ENCODE data around the gene UPF3B. TPM values are rescaled to one million over a fixed set of nuclear protein-coding genes. Genes with fewer than 3 reads are reported as not detected.
A peak's percentile ranks its signal among the peaks of the same experiment; 100 is the strongest.

Gene UPF3B
- total and polyA plus RNA-seq, 2 donors (not counting 1 experiment from before 2014, with no cell fraction given), result 3.1 to 8.1 TPM

DNA sequence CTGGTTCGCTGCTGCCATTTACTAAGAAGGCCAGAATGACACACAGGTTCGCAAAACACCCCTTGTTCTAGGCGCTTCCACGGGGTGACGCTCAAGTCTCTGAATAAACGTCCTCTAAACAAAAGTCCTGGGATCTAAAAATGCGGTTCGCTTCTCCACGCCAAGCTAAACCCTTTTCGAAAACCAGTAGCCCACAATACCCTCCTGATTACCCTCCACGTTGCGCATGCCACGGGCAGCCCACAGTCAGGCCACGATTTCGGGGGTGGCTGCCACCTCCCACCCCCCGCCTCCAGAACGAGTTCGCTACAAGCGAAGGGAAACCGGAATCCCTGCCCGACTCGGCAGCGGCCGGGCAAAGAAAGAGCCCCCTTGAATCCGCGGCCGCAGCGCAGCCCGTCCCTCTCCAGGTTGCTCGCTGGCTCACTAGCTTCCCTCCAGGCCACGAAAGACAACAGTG is 61.8 kb downstream of the UPF3B start:
- peak overlapping the region; percentile 87 for H3K27ac ChIP-seq (ENCODE audit: insufficient read depth, low read length)
- peak; percentile 17 to 47 for DNase-seq (ENCODE audit: low read depth in 2 of 2)
- no peaks in the 10 kb centered on the region for H3K4me1 ChIP-seq (ENCODE audit: control insufficient read depth, extremely low read depth, insufficient read depth, low read length)
- H3K36me3 ChIP-seq (ENCODE audit: control insufficient read depth, insufficient read depth, low read length), result peaks cover 1% of the 10 kb centered on the region
- H3K4me3 ChIP-seq (replicated peaks in 1 of 4; ENCODE audit: control extremely low read depth in 1 of 4, insufficient read depth in 1 of 4, low read depth in 3 of 4, low read length in 4 of 4), result peak overlapping the region; percentile 68 to 95 (median 80)
- H3K79me2 ChIP-seq (ENCODE audit: control insufficient read depth, insufficient read depth, low read length), result peaks cover 43% of the 10 kb centered on the region
- TF ChIP-seq CTCF (conservative IDR thresholded peaks at IDR 0.05 in 1 of 2, IDR thresholded peaks at IDR 0.05 in 1 of 2; ENCODE audit: low read depth in 1 of 2, low read length in 2 of 2) (peak; percentile 17 to 18), EZH2 (IDR thresholded peaks at IDR 0.05; ENCODE audit: low read length, missing control alignments) (no peak)
- H3K9ac ChIP-seq (ENCODE audit: insufficient read depth, low read length), result peak overlapping the region; percentile 88
- no peak overlapping the region for H2AFZ ChIP-seq (ENCODE audit: low read length)
- peak overlapping the region; percentile 27 for H3K4me2 ChIP-seq (ENCODE audit: extremely low read depth, insufficient read depth, low read length)
- peaks cover 4% of the 10 kb centered on the region for H4K20me1 ChIP-seq (ENCODE audit: control insufficient read depth, extremely low read depth, insufficient read depth, low read length)
- H3K9me3 ChIP-seq (ENCODE audit: control insufficient read depth, insufficient read depth, low read depth, low read length), result no peaks in the 10 kb centered on the region
- no peaks in the 10 kb centered on the region for H3K27me3 ChIP-seq (ENCODE audit: control insufficient read depth, insufficient read depth, low read length)

DNA sequence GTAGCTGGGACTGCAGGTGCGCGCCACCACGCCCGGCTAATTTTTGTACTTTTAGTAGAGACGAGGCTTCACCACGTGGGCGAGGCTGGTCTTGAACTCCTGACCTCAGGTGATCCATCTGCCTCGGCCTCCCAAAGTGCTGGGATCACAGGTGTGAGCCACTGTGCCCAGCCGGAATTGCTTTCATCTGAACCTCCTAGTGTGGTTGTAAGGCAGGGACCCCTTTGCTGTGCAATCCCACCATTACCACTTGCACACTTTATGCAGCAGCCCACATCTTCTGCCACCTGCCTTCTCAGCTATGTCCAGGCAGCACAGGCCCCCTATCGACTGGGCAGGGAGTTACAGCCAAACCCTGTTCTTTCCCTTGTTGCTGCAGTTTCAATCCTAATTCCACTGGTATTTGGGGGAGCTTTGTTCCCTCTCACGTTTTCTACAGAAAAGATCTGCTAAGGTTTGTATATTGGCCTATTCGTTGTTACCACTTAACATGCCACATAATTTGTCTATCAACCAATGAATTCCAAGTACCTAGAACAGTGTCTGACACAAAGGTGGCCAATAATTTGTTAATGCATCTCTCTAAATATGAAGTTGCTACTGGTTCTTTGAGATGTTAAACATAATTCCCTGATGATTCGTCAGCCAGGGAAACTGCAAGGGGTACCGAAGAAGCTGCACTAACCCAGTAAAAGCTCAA is 67.9 kb downstream of the UPF3B start:
- peak; percentile 45 to 61 for TF ChIP-seq CTCF (conservative IDR thresholded peaks at IDR 0.05 in 1 of 2, IDR thresholded peaks at IDR 0.05 in 1 of 2; ENCODE audit: low read depth in 1 of 2, low read length in 2 of 2)
- TF ChIP-seq EZH2 (IDR thresholded peaks at IDR 0.05; ENCODE audit: low read length, missing control alignments), result no peak
- peak; percentile 11 to 20 for DNase-seq (ENCODE audit: low read depth in 2 of 2)
- H3K27ac ChIP-seq (ENCODE audit: insufficient read depth, low read length), result no peak overlapping the region
- H3K9ac ChIP-seq (ENCODE audit: insufficient read depth, low read length), result no peak overlapping the region
- H4K20me1 ChIP-seq (ENCODE audit: control insufficient read depth, extremely low read depth, insufficient read depth, low read length), result peaks cover 2% of the 10 kb centered on the region
- no peak overlapping the region for H3K4me2 ChIP-seq (ENCODE audit: extremely low read depth, insufficient read depth, low read length)
- no peak overlapping the region for H3K4me3 ChIP-seq (replicated peaks in 1 of 4; ENCODE audit: control extremely low read depth in 1 of 4, insufficient read depth in 1 of 4, low read depth in 3 of 4, low read length in 4 of 4)
- no peaks in the 10 kb centered on the region for H3K4me1 ChIP-seq (ENCODE audit: control insufficient read depth, extremely low read depth, insufficient read depth, low read length)
- H3K36me3 ChIP-seq (ENCODE audit: control insufficient read depth, insufficient read depth, low read length), result peaks cover 1% of the 10 kb centered on the region
- no peak overlapping the region for H2AFZ ChIP-seq (ENCODE audit: low read length)
- H3K79me2 ChIP-seq (ENCODE audit: control insufficient read depth, insufficient read depth, low read length), result peaks cover 32% of the 10 kb centered on the region
- no peaks in the 10 kb centered on the region for H3K9me3 ChIP-seq (ENCODE audit: control insufficient read depth, insufficient read depth, low read depth, low read length)
- no peaks in the 10 kb centered on the region for H3K27me3 ChIP-seq (ENCODE audit: control insufficient read depth, insufficient read depth, low read length)

Other genes with a start within 250 kb of the UPF3B start
- gene NKRF, start 246.5 kb downstream of the UPF3B start, total RNA-seq, result 3.9 and 4.1 TPM in 2 replicates
- gene NKRF, start 246.5 kb downstream of the UPF3B start, polyA plus RNA-seq, result 7.1 and 7.4 TPM in 2 replicates
- 5.6 and 5.9 TPM in 2 replicates for gene SEPTIN6, start 159.8 kb downstream of the UPF3B start, total RNA-seq
- gene SEPTIN6, start 159.8 kb downstream of the UPF3B start, polyA plus RNA-seq, result 12.8 and 19.9 TPM in 2 replicates
- 0.26 and 0.83 TPM in 2 replicates for gene SOWAHD, start 94.4 kb downstream of the UPF3B start, total RNA-seq
- 0.10 and 0.15 TPM in 2 replicates for gene SOWAHD, start 94.4 kb downstream of the UPF3B start, polyA plus RNA-seq
- gene RPL39, start 61.3 kb downstream of the UPF3B start, total RNA-seq, result 2,034 and 3,576 TPM in 2 replicates
- gene RPL39, start 61.3 kb downstream of the UPF3B start, polyA plus RNA-seq, result 2,665 and 3,799 TPM in 2 replicates
- gene RNF113A, start 18.8 kb upstream of the UPF3B start, total RNA-seq, result 18.8 and 20.0 TPM in 2 replicates
- gene RNF113A, start 18.8 kb upstream of the UPF3B start, polyA plus RNA-seq, result 12.4 TPM in 2 replicates
- 80.4 and 88.0 TPM in 2 replicates for gene NDUFA1, start 18.9 kb upstream of the UPF3B start, total RNA-seq
- gene NDUFA1, start 18.9 kb upstream of the UPF3B start, polyA plus RNA-seq, result 181 and 187 TPM in 2 replicates
- gene AKAP14, start 42.9 kb upstream of the UPF3B start, total RNA-seq, result not detected in 2 replicates
- not detected in 2 replicates for gene AKAP14, start 42.9 kb upstream of the UPF3B start, polyA plus RNA-seq
- 4.1 and 4.6 TPM in 2 replicates for gene NKAP, start 90.8 kb upstream of the UPF3B start, total RNA-seq
- 4.0 and 4.1 TPM in 2 replicates for gene NKAP, start 90.8 kb upstream of the UPF3B start, polyA plus RNA-seq
- not detected in 2 replicates for gene RHOXF2B, start 224.7 kb upstream of the UPF3B start, total RNA-seq
- 0.02 TPM in 1 of 2 replicates, not detected in the other for gene RHOXF2B, start 224.7 kb upstream of the UPF3B start, polyA plus RNA-seq

All from fibroblast of lung (primary cell).